Activated T-cell treated with anti-CD3 and anti-CD28 coated beads for 1 hour (primary cell): Measurements from ENCODE around the gene BIN1.

Experiments
- DNase-seq: peaks from one replicate; pipeline ENCODE4 v3.0.0-alpha.2; 2020; ENCODE audit warnings: low read depth

BIN1 gene

GRCh38 chr2:127090281-127091120 lies 16.5 kb downstream of the BIN1 start:
- no peak for DNase-seq

DNA sequence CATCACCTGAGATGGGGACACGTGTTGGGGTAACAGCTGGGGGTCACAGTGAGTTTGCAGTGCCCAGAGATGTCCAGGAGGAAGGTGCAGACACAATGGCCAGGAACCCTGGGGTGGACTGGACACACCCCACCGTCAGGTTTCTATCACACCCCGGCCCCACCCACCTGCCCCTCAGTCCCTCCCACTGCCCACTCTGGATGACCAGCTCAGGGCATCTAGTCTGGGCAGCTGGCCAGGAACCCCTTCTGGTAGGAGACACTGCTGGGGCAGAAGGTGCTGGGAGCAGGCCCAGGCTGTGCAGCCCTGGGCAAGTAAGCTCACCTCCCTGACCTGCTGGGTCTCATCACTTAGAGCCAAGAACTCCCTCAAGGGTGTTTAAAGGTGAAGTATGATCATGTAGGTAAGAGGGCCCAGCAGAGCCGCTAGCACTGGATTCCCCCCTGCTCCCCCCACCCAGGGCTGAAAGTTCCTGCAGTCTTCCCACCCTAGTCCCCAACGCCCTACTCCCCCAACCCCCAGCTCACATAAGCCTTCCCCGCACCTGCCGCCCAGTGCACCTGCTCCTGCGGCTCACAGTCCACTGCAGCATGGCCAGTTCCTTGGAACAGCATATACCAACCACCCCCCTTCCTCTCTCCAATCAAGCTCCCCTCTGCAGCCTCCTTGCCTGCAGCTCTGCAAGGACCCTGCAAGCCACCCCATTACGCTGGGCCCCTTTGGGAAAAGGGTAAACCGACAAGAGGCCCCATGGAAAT lies 17.3 kb downstream of the BIN1 start:
- DNase-seq = no peak

DNA sequence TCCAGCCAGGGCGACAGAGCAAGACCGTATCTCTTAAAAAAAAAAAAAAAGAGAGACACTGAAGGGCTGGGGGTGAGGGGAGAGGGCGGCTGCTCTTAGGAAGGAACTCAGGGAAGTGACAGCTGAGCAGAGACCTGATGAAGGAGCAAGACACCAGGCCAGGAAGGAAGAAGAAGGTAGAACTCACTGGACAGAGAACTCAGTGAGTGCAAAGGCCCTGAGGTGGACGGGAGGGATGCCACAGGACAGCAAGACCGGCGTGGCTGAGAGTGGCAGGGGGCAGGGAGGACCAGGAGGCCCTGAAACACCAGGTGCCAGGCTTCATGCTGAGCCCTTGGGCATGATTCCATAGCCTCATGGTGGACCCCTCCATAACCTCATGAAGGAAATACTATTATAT lies 18.2 kb downstream of the BIN1 start:
- DNase-seq = no peak

DNA sequence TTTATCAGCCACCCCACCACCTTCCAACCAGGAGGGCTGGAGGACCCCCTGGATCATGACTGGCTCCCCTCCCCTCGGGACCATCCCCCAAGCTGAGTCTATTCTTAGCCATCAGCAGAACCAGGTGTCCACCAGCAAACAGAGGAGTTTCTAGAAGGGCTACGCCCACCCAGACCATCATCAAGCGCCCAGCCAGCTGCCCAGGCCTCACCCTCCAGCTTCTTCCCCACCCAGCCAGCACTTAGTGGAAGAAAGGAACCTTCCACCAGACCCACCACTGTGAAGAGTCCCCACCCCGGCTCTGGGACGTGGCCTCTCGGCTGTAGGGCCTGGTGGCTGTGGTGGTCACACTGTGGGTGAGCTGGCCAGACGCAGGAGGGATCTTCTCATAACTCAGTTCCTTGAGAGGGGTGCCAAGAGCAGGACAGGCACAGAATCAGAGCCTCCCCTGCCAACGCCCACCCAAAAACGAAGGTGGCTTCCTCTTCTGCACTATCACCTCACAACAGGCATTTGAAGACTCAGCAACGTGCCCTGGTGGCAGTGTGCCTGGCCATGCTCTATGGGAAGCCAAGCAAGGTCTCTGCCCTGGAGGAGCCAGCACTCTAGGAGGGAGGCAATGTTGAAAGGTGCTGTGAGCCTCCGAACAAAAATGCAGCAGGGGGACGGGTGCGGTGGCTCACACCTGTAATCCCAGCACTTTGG lies 19.0 kb downstream of the BIN1 start:
- no peak for DNase-seq

DNA sequence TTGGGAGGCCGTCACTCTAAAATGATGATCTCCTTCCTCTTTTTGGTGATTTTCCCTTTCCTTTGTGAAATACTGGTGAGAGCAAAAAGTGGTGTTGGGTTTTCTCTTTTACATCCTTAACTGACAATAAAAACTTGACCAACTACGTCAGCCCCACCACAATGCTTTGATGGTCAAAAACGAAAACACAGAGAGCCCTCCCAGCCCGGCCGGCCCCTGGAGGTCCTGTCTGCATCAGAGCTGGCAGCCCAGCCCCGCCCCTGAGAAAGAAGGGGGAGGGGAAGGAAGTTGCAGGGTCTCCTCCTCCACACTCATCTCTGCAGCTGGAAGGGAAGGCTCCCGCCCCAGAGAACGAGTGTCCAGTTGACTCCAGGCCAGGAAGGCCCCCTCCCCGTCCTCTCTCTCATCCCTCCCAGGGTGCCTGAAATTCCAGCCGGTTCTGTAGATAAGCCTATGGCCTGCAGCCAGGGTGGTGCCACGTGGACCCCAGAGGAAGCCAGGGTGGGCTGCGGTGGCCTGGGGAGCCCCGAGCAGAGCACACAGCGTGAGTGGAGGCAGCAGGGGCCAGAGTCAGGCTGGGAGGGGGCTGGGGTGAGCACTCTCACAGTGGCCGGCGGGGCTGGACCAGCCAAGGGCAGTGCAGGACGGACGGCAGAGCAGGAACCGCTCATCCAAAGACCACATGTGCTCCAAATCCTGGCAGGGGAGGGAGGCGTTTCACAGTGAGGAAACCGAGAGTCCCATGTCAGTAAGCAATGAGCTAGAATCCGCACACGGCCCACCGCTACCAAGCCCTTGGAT lies 19.8 kb downstream of the BIN1 start:
- no peak for DNase-seq

DNA sequence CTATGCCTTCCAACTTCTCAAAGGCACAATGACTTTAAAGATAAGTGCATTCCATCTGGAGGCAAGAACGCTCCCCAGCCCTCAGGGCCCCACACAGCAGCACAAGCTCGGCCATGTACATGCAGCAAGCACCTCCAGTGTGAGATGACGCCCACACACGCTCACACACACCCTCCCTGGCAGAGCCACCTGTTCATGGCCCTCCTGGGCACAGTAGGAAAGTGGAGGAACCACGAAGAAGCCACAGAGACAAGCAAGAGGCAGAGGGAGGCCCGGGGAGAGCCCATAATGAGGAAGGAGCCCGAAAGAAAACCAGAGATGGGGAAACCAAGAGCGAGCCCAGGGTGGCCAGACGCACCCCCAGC lies 21.7 kb downstream of the BIN1 start:
- no peak for DNase-seq

GRCh38 chr2:127084611-127085316 lies 22.2 kb downstream of the BIN1 start:
- DNase-seq = no peak

GRCh38 chr2:127083819-127084503 lies 23.0 kb downstream of the BIN1 start:
- DNase-seq = no peak

DNA sequence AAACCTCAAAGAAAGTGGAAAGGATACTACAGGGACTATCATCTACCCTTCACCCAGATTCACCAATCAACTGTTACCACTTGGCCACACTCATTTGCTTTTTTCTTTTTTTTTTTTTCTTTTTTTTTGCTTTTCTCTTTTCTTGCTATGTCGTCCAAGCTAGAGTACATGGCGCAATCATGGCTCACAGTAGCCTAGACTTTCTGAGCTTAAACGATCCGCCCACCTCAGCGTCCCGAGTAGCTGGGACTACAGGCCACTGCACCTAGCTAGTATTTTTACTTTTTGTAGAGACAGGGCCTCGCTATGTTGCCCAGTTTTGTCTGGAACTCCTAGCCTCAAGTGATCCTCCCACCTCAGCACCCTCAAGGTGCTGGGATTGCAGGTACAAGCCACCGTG lies 24.0 kb downstream of the BIN1 start:
- DNase-seq = no peak

DNA sequence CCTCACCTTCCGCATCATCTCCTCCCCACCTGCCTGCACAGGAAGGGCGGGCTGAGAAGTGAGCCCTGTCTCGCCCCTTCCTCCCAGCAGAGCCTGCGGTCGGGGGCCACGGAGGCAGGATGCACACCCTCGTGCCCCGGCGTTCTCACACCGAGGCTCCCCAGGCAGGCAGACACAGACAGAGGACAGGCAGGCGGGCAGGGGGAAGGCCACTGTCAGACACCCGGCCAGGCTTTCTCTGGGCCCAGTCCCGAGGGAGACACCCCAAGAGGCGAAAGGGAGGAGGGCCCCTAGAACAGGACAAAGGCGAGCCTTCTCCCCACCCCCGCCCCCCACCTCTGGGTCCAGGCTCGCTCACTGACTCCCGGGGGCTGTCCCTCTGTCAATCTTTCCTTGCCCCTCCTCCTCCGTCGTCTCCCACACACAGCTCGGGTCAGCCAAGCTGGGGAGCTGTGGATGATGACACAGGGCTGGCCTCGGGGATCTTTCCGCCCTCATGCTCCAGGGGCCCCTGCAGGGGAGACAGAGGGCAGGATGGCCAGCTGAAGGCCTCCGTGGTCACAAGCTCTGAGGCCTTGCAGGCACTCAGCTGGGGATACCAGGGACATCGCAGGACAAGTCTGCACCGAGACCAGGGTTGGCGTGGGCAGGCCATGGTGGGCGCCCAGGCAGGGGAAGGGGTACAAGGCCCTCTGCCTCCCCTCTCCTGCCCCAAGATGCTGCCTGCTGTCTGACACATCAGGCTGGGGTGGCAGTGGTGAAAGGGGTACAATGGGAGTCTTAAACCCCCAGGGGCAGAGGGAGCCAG lies 24.9 kb downstream of the BIN1 start:
- DNase-seq = peak; percentile 61

DNA sequence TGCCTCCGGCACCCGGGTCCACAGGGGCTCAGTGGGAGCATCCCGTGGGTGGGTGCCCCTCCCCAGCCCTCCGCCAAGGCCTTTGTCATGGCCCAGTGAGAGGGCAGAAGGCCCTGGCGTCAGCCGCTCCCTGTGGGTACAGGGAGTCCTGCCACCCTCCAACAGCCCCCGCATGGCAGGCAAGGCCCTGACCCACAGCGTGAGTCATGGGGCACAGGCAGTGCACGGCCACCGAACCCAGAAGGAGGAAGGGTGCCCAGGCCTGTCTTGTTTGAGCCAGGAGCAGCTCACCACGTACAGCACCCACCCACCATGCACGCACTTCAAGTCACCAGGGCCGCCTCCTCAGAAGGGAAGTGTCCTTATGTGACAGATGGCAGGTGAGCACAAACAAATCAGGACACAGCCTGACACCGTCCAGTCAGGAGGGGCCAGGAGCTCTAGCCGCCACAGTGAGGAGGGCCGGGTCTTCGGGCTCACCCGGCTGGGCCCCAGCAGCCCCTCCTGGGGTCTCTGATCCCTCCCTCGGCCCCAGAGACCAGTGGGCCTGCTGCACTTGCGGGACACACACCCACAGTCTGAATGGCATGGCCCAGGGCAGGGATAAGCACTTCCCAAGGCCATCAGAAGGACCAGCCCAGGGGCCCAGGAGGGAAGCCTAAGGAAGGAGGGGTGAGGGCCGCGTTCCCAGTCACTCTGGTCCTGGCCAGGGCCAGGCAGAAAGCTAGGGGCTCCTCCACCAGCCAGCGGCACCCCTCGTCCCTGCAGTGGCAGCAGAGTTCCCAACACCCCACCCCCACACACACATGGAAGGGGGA lies 25.8 kb downstream of the BIN1 start:
- DNase-seq = peak; percentile 30

DNA sequence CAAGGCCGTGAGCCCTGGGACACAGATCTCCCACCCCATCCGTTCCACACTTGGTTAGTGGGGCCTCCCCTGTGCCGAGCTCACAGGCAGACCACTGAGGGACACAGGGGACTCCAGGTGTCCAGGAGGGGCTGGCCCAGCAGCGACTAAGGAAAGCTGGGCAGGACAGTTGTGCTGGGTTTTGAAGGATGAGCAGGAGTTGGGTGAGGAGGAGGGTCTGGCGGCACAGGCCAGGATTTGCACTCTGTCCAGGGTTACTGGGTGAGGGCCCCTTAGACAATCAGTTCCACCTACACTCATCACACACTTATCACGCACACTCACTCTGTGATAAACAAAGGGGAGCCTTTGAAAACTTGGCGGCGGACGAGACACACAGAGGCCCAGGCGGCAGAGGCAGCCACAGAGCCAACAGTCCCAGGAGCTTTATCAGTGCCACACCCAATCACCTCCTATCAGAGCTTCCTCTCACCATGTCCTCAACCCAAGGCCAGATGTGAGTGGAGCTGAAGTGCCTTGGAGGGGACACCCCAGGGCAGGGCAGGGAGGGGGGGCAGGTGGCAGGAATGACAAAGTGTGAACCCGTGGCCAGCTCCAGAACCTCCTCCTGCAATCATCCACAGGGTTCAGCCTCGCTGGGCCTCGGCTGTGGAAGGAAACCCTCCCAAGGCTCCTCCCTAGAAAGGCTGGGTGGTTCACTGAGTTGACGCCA lies 26.6 kb downstream of the BIN1 start:
- no peak for DNase-seq

GRCh38 chr2:127079358-127079920 lies 27.5 kb downstream of the BIN1 start:
- no peak for DNase-seq

DNA sequence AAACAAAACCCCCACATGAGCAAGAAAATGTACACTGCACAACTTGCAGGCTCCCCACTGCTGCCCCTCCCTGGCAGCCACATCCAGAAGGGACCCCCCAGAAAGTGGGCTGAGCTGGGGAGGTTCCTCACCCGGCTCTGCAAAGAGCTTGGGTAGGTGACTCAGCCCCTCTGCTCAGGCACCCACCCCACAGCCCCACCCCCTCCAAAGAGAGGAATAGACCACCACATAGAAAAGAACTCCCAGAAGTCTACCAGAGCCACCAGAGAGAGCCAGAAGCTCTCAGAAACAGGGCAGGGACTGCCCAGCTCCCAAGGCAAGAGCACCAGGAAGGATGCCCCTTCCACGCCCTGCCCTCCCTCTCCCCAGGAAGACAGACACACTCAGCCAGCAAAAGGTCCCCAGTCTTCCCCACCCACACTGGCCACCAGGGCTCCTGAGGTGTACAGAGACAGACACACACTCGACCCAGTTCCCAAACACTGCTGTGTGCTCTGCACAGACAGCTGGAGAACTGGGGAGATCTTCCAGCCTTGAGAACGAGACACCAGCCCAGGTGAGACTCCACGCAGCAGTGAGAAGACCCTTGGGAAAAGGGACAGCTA lies 28.2 kb downstream of the BIN1 start:
- DNase-seq = no peak

GRCh38 chr2:127078028-127078427 lies 28.9 kb downstream of the BIN1 start:
- no peak for DNase-seq

GRCh38 chr2:127076924-127077323 lies 30.0 kb downstream of the BIN1 start:
- DNase-seq = no peak

DNA sequence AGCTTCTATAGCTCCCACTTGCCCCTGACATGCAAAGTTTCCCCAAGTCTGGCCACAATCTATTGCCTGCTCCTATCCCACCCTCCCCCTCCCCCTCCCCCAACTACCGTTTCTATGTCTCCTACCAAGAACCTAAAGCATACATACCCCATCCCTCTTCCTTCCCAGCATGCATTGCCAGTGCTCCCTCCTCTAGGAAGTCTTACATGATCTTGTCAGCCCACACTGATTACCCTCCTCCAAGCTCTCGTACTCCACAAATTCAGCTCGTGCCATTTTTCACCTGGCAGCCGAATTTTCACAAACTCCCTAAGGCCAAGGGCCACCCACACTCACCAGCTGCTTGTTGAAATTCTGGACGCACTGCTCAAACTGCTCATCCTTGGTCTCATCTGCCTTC lies 30.7 kb downstream of the BIN1 start:
- no peak for DNase-seq

GRCh38 chr2:127075821-127076220 lies 31.1 kb downstream of the BIN1 start:
- DNase-seq = no peak
